HUES48 (cell line): ENCODE measurements around the gene RBP3.

Experiments used
- H3K27ac ChIP-seq: one replicate; pipeline ENCODE4 v1.7.0; 2013; ENCODE audit warnings: low read depth, low read length, inconsistent platforms
- H3K27me3 ChIP-seq: 2 replicates; pipeline ENCODE4 v1.6.1; 2013; ENCODE audit warnings: mild to moderate bottlenecking, low read length; ENCODE audit not compliant: control insufficient read depth, insufficient read depth
- H3K36me3 ChIP-seq: 2 replicates; pipeline ENCODE4 v1.6.1; 2013; ENCODE audit warnings: low read length; ENCODE audit not compliant: control insufficient read depth, insufficient read depth
- H3K4me1 ChIP-seq: 2 replicates; pipeline ENCODE4 v1.6.1; 2013; ENCODE audit warnings: mild to moderate bottlenecking, low read length; ENCODE audit not compliant: control insufficient read depth, insufficient read depth
- H3K4me3 ChIP-seq: 2 replicates; pipeline ENCODE4 v1.5.1; 2013; ENCODE audit warnings: mild to moderate bottlenecking, low read depth, low read length
- H3K9ac ChIP-seq: 2 replicates; pipeline ENCODE4 v1.6.1; 2013; ENCODE audit warnings: mild to moderate bottlenecking, low read depth, low read length, moderate library complexity
- H3K9me3 ChIP-seq: 2 replicates; pipeline ENCODE4 v1.6.1; 2013; ENCODE audit warnings: low read length; ENCODE audit not compliant: control insufficient read depth, insufficient read depth

Gene RBP3

DNA sequence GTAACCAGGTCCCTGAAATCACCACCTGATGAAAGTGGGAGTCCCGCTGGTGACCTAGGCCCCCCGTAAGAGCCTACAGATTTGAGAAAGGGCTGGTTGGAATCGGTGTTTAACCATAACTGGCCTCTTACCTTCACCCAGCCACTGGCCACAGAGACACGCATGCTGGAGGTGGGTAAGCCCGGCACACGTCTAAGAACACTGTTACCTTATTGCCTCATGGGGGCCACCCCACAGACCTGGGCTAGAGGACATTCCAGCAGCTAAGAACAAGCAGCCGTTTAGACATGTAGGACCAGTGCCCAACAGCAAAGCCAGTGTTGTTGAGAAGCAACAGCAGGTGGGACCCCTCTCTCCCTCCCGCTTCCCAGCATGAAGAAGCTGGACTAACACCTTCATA lies 28.4 kb upstream of the RBP3 start:
- Histone ChIP-seq H3K27me3 (no peaks in the 10 kb centered on the region), H3K4me3 (no peak overlapping the region), H3K9me3 (no peaks in the 10 kb centered on the region), H3K36me3 (no peaks in the 10 kb centered on the region), H3K9ac (no peak overlapping the region), H3K27ac (no peak overlapping the region), H3K4me1 (no peaks in the 10 kb centered on the region)

DNA sequence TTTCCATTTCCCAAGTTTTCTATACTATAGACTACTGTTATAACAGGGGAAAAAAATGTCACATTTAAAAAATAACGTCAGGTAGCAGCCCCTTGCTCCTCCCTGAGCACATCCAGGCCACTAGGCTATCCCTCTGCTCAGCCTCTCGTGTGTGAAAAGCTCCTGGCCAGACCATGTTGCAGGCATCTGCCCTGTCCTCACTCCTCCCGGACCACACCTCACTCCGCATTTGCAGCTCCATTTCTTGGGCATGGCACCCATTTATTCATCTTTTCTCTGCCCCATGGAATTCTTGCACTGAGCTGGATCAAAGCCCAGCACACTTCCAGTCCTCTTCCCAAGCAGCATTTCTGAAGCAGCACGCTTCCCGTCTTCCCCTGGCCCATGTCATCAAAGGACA lies 27.4 kb upstream of the RBP3 start:
- H3K4me1 ChIP-seq = no peaks in the 10 kb centered on the region
- H3K27ac ChIP-seq = no peak overlapping the region
- no peaks in the 10 kb centered on the region for H3K36me3 ChIP-seq
- no peaks in the 10 kb centered on the region for H3K9me3 ChIP-seq
- H3K9ac ChIP-seq = no peak overlapping the region
- H3K27me3 ChIP-seq = no peaks in the 10 kb centered on the region
- no peak overlapping the region for H3K4me3 ChIP-seq

DNA sequence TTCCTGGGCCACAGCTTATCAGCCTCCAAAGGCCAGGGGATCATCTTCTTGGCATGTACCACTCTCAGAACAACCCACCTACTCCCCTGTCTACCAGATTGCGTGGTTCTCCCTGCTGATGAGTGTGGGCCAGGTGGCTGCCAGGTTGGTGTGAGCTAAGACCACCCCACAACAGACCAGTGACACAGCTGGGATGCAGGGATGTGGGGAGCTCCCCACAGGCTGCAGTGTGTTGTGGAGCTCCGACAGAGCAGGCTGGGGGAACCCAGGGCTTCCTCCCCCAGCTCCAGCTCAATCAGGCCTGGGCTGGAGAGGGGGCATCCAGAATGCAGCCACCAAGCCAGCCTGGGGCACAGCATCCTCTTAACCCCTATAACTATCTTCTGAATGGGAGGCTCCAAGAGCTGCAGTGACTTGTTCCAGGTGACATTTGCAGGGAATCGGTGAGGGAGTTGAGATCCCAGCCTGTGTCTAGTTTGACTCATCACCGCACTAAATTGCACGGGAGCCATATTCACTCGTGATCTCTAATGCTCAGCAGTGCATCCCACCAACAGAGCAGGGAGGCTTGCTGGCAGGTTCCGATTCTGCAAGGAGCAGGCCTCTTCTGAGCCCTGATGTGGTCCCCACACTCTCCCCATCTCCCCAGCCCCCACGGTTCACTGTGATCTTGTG lies 26.5 kb upstream of the RBP3 start:
- no peak overlapping the region for H3K4me3 ChIP-seq
- H3K9me3 ChIP-seq = no peaks in the 10 kb centered on the region
- H3K27me3 ChIP-seq = no peaks in the 10 kb centered on the region
- H3K36me3 ChIP-seq = no peaks in the 10 kb centered on the region
- no peaks in the 10 kb centered on the region for H3K4me1 ChIP-seq
- no peak overlapping the region for H3K27ac ChIP-seq
- no peak overlapping the region for H3K9ac ChIP-seq

DNA sequence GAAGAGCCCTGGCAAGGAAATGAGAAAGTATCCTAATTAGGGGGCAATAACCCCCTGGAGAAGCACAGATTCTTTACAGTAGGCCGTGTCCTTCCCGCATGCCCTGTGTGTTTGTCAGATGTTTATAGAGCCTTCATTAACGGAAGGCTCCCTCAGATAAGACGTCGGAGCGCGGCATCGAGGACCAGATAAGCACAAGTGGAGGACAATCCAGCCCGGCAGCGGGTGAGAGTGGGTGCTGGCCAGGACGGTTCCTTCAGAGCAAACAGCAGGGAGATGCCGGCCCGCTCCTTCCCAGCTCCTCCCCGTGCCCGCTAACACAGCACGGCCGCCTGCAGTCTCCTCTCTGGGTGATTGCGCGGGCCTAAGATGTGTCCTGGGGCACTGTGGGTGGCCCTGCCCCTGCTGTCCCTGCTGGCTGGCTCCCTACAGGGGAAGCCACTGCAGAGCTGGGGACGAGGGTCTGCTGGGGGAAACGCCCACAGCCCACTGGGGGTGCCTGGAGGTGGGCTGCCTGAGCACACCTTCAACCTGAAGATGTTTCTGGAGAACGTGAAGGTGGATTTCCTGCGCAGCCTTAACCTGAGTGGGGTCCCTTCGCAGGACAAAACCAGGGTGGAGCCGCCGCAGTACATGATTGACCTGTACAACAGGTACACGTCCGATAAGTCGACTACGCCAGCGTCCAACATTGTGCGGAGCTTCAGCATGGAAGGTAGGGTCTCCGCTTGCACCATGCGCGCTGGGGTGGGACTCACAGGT lies 25.7 kb upstream of the RBP3 start, which contains the start of gene GDF2:
GDF2 (plus strand) TSS at position 155 of the 762 bp plus-strand sequence; CDS start at position 370, 215 bp downstream.
- Histone ChIP-seq H3K27ac (no peak within 1 kb of the TSS), H3K36me3 (no peaks in the 10 kb centered on the region), H3K4me3 (no peak within 1 kb of the TSS), H3K9me3 (no peaks in the 10 kb centered on the region), H3K4me1 (no peaks in the 10 kb centered on the region), H3K27me3 (no peaks in the 10 kb centered on the region), H3K9ac (no peak within 1 kb of the TSS)

DNA sequence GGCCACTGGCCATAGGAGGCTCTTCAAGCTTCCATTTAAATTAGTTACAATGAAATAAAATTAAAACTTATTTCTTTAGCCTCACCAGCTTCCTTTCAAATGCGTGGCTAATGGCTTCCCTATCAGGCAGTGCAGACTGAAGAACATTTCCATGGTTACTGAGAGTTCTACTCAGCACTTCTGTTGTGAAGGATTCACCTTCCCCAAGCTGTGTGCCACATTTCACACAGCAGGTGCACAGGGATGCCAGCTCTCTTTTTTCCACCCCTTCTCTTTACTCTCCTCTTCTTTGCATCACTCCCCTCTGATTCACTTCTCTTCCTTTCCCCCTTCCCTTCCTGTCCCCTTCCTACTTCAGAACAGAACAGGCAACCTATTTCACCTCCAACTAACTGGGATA lies 25.1 kb upstream of the RBP3 start:
- Histone ChIP-seq H3K27ac (no peak overlapping the region), H3K4me3 (no peak overlapping the region), H3K27me3 (no peaks in the 10 kb centered on the region), H3K36me3 (no peaks in the 10 kb centered on the region), H3K9ac (no peak overlapping the region), H3K9me3 (no peaks in the 10 kb centered on the region), H3K4me1 (no peaks in the 10 kb centered on the region)

DNA sequence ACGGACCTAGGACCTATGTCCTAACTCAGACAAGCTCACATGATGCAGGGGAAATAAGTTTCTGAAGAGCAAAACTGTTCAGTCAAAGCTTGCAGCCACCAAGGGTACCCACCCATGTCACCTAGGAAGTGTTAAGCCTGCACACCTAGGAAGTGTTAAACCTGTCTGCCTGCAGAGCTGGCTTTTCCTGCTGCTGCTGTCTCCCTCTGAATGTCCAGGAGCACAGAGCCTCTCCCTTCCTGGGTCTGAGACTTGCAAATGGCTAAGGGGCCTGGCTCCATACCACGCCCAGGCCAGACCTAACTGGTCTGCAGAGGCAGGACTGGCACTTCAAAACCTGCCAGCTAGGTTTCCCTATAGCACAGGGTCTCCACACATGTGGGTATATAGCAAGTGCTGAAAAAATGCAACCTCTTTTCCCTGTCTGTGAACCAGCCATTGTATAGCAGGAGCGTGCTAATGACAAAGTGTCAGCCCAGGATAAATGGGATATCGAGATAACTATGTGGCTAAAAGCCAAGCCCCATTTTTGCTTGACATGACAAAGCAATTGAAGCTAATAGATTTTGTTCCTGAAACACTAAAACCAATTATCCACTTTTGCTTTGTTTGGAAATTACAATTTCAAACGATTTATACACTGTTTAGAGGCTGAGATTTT lies 24.4 kb upstream of the RBP3 start:
- Histone ChIP-seq H3K9me3 (no peaks in the 10 kb centered on the region), H3K4me1 (no peaks in the 10 kb centered on the region)

DNA sequence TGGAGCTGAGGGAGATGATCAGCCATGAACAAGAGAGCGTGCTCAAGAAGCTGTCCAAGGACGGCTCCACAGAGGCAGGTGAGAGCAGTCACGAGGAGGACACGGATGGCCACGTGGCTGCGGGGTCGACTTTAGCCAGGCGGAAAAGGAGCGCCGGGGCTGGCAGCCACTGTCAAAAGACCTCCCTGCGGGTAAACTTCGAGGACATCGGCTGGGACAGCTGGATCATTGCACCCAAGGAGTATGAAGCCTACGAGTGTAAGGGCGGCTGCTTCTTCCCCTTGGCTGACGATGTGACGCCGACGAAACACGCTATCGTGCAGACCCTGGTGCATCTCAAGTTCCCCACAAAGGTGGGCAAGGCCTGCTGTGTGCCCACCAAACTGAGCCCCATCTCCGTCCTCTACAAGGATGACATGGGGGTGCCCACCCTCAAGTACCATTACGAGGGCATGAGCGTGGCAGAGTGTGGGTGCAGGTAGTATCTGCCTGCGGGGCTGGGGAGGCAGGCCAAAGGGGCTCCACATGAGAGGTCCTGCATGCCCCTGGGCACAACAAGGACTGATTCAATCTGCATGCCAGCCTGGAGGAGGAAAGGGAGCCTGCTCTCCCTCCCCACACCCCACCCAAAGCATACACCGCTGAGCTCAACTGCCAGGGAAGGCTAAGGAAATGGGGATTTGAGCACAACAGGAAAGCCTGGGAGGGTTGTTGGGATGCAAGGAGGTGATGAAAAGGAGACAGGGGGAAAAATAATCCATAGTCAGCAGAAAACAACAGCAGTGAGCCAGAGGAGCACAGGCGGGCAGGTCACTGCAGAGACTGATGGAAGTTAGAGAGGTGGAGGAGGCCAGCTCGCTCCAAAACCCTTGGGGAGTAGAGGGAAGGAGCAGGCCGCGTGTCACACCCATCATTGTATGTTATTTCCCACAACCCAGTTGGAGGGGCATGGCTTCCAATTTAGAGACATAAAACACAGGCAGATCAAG lies 22.6 kb upstream of the RBP3 start:
- no peaks in the 10 kb centered on the region for H3K4me1 ChIP-seq
- H3K4me3 ChIP-seq = no peak overlapping the region
- H3K9me3 ChIP-seq = no peaks in the 10 kb centered on the region
- no peak overlapping the region for H3K9ac ChIP-seq
- no peaks in the 10 kb centered on the region for H3K27me3 ChIP-seq
- H3K27ac ChIP-seq = no peak overlapping the region
- H3K36me3 ChIP-seq = no peaks in the 10 kb centered on the region

More for the DNA sequence above, 24.4 kb upstream of the RBP3 start:
- no peak overlapping the region for H3K27ac ChIP-seq
- H3K9ac ChIP-seq = no peak overlapping the region
- no peaks in the 10 kb centered on the region for H3K36me3 ChIP-seq
- H3K4me3 ChIP-seq = no peak overlapping the region
- no peaks in the 10 kb centered on the region for H3K27me3 ChIP-seq

DNA sequence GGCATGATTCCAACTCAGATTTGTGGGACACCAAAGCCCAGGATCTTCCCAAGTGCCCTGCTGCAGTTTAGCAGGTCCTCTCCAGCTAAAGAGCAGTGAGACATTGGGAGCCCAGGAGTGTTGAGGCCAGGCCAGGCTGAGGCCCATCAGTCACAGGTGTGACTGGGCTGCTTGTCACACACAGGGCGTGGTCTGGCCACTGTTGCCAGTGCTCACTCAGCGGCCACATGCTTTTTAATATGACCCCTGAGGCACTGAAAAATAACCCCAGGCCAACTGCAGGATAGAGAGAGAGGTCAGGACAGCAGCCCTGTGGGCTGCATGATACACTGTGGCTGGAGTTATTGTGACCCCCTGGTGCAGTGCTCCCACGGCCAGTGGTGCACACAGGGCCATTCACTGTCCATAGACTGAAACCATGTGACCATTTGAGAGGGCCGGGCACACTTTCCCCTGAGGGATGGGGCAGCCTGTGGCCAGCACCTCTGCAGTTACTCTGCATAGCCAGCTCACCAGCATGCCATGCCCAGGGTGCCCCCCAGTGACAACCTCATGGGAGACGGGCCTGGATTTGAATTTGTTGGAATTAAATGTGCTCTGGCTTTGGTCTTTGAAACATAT lies 21.7 kb upstream of the RBP3 start:
- no peaks in the 10 kb centered on the region for H3K4me1 ChIP-seq
- H3K36me3 ChIP-seq = no peaks in the 10 kb centered on the region
- no peak overlapping the region for H3K4me3 ChIP-seq
- H3K9me3 ChIP-seq = no peaks in the 10 kb centered on the region
- H3K27me3 ChIP-seq = no peaks in the 10 kb centered on the region
- H3K27ac ChIP-seq = no peak overlapping the region
- no peak overlapping the region for H3K9ac ChIP-seq

DNA sequence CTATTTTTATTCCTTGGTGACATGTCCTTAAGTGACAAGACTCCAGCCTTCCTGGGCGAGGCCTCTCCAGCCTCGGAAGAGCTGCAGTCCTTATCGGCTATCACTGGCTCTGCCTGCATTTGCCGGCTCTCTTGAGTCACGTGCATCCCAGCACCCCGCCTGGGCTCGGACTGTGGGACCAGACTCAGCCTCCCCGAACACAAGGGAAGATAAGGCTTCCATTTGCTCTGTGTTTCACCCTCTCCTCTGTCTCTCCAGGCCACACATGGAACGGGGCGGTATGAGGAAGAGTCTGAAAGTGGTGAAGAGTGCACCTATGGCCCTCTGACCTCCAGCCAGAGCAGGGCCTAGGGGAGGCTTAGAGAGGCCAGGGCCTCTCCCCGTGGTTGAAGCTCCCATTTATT lies 21.2 kb upstream of the RBP3 start:
- no peaks in the 10 kb centered on the region for H3K9me3 ChIP-seq
- no peak overlapping the region for H3K4me3 ChIP-seq
- H3K27ac ChIP-seq = no peak overlapping the region
- H3K4me1 ChIP-seq = no peaks in the 10 kb centered on the region
- no peaks in the 10 kb centered on the region for H3K36me3 ChIP-seq
- H3K9ac ChIP-seq = no peak overlapping the region
- no peaks in the 10 kb centered on the region for H3K27me3 ChIP-seq

DNA sequence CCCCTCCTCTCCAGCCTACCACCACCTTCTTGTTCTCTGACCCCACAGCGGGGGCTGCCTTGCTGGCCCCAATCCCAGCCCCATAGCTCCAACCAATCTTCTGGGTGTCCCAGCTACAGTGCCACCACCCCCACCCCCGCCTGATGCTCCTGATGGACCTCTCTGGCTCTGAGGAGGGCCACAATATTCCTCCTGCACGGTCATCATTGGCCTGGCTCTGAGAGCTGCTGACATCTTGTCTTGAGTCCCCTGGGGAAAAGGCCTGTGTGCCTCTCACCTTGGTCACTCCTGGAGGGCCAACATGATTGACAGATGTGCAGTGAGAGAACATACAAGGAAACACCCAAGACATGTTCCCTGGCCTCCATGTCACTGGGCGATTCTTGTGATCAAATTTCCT lies 18.3 kb upstream of the RBP3 start:
- Histone ChIP-seq H3K27ac (no peak overlapping the region), H3K9me3 (no peaks in the 10 kb centered on the region), H3K27me3 (no peaks in the 10 kb centered on the region), H3K4me3 (no peak overlapping the region), H3K36me3 (no peaks in the 10 kb centered on the region), H3K4me1 (no peaks in the 10 kb centered on the region), H3K9ac (no peak overlapping the region)
